ENCODE measurements around the gene ESPN.

ESPN gene

GRCh38 chr1:6466751-6467150, 42.2 kb downstream of the ESPN start:
- no peak for DNase-seq

GRCh38 chr1:6467224-6467623, 42.6 kb downstream of the ESPN start:
- no peak for DNase-seq

- no peak for DNase-seq
Measured at GRCh38 chr1:6467744-6468688, 43.4 kb downstream of the ESPN start.

GRCh38 chr1:6468729-6469461, 44.3 kb downstream of the ESPN start:
- DNase-seq = no peak

- DNase-seq = no peak
Measured at GRCh38 chr1:6470132-6471085, 45.8 kb downstream of the ESPN start.

GRCh38 chr1:6471086-6471969, 46.8 kb downstream of the ESPN start:
- no peak for DNase-seq

GRCh38 chr1:6471970-6472368, 47.4 kb downstream of the ESPN start:
- no peak for DNase-seq

- no peak for DNase-seq
Measured at GRCh38 chr1:6472391-6472790, 47.8 kb downstream of the ESPN start.

GRCh38 chr1:6473156-6473555, 48.6 kb downstream of the ESPN start:
- DNase-seq = no peak

- DNase-seq = peak; percentile 89
Measured at GRCh38 chr1:6473974-6474814, 49.6 kb downstream of the ESPN start.

GRCh38 chr1:6474815-6475282, 50.3 kb downstream of the ESPN start:
- DNase-seq = peak; percentile 29

GRCh38 chr1:6475381-6476133, 51.0 kb downstream of the ESPN start:
- peak; percentile 44 for DNase-seq

- no peak for DNase-seq
Measured at GRCh38 chr1:6476483-6476882, 51.9 kb downstream of the ESPN start.

GRCh38 chr1:6477039-6477820, 52.7 kb downstream of the ESPN start:
- no peak for DNase-seq

GRCh38 chr1:6481820-6482219, 57.2 kb downstream of the ESPN start:
- DNase-seq = no peak

GRCh38 chr1:6483017-6483760, 58.6 kb downstream of the ESPN start:
- peak; percentile 19 for DNase-seq

GRCh38 chr1:6483761-6484117, 59.2 kb downstream of the ESPN start:
- no peak for DNase-seq

- peak; percentile 11 for DNase-seq
Measured at GRCh38 chr1:6484826-6485167, 60.2 kb downstream of the ESPN start.
